Measurements from ENCODE around the gene FBXW5.

Gene FBXW5

GRCh38 chr9:136972743-136973142, 28.2 kb upstream of the FBXW5 start:
- no peak overlapping the region for H3K4me3 ChIP-seq (ENCODE audit: low read depth, low read length)
- no peak for TF ChIP-seq CTCF (IDR thresholded peaks at IDR 0.05; ENCODE audit: insufficient read depth, low read length, missing control alignments)
- no peak for DNase-seq (ENCODE audit: low read depth, low spot score)
- CTCF ChIA-PET = interaction anchor here (0.6 to 2.1 kb wide), 3 partner anchors 25 to 56 kb away, joined by 3 to 5 read pairs (median 3); no protein-coding TSS in a partner anchor
- POLR2A ChIA-PET = no interaction called here

GRCh38 chr9:136972335-136972734, 27.8 kb upstream of the FBXW5 start:
- ChIA-PET CTCF (interaction anchor here (2.1 kb wide), 1 partner anchor 57 kb away, joined by 5 read pairs; no protein-coding TSS in a partner anchor), POLR2A (no interaction called here)
- no peak for DNase-seq (ENCODE audit: low read depth, low spot score)

GRCh38 chr9:136971746-136972145, 27.2 kb upstream of the FBXW5 start:
- no peak overlapping the region for H3K4me3 ChIP-seq (ENCODE audit: low read depth, low read length)
- ChIA-PET POLR2A (interaction anchor here (0.8 kb wide), 1 partner anchor 20 kb away, joined by 3 read pairs; the partner anchor contains the start of gene PAXX), CTCF (interaction anchor here (1.1 kb wide), 1 partner anchor 64 kb away, joined by 3 read pairs; no protein-coding TSS in a partner anchor)
- DNase-seq (ENCODE audit: low read depth, low spot score) = no peak
- no peak for TF ChIP-seq CTCF (IDR thresholded peaks at IDR 0.05; ENCODE audit: insufficient read depth, low read length, missing control alignments)

More at GRCh38 chr9:136972335-136972734, 27.8 kb upstream of the FBXW5 start:
- TF ChIP-seq CTCF (IDR thresholded peaks at IDR 0.05; ENCODE audit: insufficient read depth, low read length, missing control alignments) = no peak
- H3K4me3 ChIP-seq (ENCODE audit: low read depth, low read length) = no peak overlapping the region

GRCh38 chr9:136970361-136970760, 25.8 kb upstream of the FBXW5 start:
- ChIA-PET CTCF (no interaction called here), POLR2A (no interaction called here)
- no peak overlapping the region for H3K4me3 ChIP-seq (ENCODE audit: low read depth, low read length)
- no peak for DNase-seq (ENCODE audit: low read depth, low spot score)
- TF ChIP-seq CTCF (IDR thresholded peaks at IDR 0.05; ENCODE audit: insufficient read depth, low read length, missing control alignments) = no peak

GRCh38 chr9:136969774-136970173, 25.2 kb upstream of the FBXW5 start:
- H3K4me3 ChIP-seq (ENCODE audit: low read depth, low read length) = no peak overlapping the region
- ChIA-PET CTCF (no interaction called here), POLR2A (no interaction called here)
- DNase-seq (ENCODE audit: low read depth, low spot score) = no peak
- no peak for TF ChIP-seq CTCF (IDR thresholded peaks at IDR 0.05; ENCODE audit: insufficient read depth, low read length, missing control alignments)

GRCh38 chr9:136969150-136969549, 24.6 kb upstream of the FBXW5 start:
- ChIA-PET CTCF (no interaction called here), POLR2A (no interaction called here)
- DNase-seq (ENCODE audit: low read depth, low spot score) = no peak
- TF ChIP-seq CTCF (IDR thresholded peaks at IDR 0.05; ENCODE audit: insufficient read depth, low read length, missing control alignments) = no peak
- no peak overlapping the region for H3K4me3 ChIP-seq (ENCODE audit: low read depth, low read length)
